Stimulated activated CD4-positive, alpha-beta T cell treated with anti-CD3 and anti-CD28 coated beads, TNF-alpha, amount 100 ng/mL, for 1 hour (primary cell): Measurements from ENCODE around the gene TMEFF2.
"Not testable (repeated sequence)": the region's sequence is repeated elsewhere in the genome, so short reads cannot be mapped to it uniquely, and the experiment has no call there.

Source experiments
- DNase-seq, 3 donors: peaks; one replicate each; pipeline ENCODE4 v3.0.0-alpha.2; 2020; ENCODE audit warnings: low read depth in 3 of 3, low spot score in 1 of 3

TMEFF2 gene

DNA sequence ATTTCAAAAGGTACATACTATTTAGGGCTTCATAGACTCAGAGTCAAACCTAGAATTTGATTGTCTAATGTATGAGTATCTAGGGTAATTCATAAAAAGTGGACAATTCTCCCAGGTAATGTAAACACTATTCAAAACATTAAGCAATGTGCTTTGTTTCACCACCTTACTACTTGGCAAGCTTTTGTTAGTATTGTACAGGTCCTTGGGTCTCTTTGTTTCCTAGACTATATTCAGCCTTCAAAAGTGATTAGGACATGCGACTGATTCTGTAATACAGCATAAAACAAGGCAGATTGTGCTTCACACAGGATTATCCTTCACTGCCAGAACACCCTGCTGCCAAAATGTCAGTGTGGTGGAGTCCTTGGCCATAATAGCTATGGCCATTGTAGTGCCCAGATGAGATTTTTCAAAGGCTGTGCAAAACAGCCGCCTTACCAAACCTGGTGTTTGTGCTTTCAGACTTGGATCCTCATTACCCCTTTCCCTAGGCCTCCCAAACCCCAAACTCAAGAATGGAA lies 257.8 kb downstream of the TMEFF2 start:
- no peak for DNase-seq

DNA sequence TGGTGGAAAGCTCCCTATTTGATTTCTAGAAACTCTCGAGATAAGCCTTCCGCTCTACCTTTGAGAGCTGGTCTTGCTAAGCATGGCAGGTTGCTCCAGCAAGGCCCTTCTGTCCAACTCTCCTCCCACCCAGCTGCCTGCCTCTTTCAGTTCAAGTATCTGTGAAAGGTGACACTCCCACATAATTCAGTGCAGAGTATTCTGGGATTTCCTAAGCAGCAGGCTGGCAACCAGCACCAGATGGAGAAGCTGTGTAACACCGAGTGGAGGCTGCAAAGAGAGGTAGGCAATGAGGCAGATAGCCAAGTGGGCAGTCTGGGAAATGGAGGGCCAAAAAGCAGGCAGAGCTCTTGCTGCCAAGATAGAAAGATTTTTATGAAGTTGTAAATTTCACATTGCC lies 259.5 kb downstream of the TMEFF2 start:
- no peak for DNase-seq

DNA sequence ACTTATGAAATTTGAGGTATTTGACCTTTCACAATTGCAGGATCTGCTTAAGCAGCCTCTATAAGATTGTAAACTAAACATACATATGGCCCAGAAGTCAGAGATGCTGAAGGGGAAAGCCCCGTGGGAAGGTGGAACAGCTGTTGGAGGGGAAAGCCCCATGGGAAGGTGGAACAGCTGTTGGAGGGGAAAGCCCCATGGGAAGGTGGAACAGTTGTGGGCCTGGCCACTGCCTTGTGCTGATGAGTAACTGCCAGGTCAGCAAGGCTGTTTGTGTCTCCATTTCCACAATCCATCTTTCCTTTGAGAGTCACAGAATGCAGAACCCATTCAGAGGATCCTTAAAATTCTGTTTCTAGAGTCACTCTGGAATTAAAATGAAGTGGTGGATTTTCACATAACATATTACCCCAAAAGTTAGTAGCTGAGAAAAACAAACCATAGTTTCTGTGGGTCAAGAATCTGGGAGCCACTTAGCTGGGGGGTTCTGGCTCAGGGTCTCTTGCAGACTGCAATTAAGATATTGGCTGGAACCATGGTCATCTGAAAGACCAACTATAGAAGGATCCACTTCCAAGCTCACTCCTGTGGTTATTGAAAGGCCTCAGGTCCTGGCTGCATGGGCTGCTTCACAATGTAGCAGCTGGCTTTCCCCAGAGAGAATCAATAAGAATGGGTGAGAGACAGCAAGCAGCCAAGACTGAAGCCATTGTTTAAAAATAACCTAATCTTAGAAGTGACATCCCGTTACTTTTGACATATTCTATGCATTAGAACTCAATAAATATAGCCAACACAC lies 261.2 kb downstream of the TMEFF2 start:
- DNase-seq, result no peak

DNA sequence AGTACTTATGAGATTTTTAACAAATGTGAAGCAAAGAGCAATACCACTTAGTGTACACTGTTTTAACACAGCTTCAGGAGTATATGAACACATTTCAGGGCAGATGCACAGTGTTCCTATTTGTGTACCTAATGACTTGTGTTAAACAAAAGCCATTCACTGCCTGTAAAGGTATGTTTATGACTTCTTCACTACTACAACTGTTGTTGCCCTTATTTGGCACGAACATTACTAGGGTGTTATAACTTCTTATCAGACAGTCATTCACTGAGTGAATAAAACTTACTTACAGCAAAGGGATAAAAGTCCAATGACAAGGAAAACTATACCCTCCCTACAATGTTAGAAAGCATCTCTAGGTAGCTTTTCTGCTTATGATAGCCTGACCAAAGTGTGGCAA lies 262.4 kb downstream of the TMEFF2 start:
- no peak for DNase-seq

DNA sequence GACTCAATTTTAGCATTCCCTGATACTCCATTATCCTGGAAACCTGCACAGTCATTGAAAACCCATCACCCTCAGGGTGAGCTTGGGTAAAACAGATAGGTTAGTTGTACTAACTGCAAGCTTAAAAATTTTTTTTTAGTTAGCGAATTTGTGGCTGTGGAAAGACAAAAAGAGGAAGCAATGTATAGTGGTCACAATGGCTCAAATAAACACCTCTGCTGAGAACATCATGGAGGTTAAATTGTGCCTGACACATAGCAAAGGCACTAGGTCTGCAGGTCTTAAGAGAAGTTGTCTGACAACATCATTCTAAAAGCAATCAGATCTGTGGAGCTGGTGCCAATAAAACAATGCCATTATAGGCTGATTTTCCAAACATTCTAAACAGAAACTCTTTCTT lies 263.4 kb downstream of the TMEFF2 start:
- DNase-seq, result no peak

DNA sequence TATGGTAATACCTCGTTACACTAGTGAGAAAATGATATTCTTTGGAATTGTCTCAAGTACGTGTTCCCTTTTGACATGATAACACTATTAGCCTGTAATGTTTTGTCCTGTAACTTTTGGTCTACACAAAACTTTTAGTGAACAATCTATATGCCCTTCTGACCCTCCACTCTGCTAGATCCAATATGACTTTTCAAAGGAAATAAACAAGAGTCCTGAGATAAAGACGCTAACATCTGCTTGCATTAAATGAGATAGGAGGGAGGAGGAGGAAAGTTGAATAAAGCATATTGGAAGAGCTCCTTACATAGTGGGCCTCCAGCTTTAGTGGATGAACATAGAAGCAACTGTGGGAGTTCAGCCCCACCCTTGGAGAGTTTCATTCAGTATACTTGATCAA lies 264.5 kb downstream of the TMEFF2 start:
- no peak for DNase-seq

DNA sequence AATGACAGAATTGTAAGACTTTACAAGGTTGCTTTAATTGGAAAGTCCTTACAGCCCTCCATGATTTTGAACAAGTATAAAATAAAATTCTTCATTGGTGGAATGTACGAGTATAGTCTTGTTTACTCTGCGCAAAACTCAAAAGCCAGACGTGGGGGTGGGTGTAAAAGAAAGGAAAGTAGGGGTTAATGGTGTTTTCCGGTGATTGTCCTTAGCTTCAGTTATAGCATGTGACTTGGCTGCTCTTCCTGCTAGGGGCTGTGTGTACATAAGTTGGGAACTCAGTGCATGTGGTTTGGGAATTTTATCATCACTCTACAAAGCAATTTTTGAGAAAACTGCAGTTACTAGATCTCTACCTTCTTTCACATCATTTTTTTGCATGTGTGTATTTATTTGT lies 265.4 kb downstream of the TMEFF2 start:
- no peak for DNase-seq

DNA sequence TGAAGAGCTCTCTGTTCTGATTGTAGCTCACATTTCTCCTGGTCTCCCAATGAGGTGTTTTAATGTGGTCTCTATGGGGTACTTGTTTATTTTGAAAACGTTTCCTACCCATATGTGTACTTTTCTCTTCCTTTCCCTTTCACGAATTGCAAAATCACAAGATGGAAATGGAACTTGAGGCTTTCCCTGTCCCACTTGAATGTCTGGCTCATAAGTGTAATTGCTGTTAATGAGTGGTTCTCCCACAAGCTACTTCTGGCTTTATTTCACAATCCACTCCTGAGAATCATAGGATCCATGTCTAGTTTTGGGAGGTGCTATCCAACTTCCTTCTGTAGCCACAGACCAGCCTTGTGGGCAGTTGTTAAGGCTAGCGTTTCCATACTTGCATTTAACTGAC lies 266.7 kb downstream of the TMEFF2 start:
- no peak for DNase-seq

DNA sequence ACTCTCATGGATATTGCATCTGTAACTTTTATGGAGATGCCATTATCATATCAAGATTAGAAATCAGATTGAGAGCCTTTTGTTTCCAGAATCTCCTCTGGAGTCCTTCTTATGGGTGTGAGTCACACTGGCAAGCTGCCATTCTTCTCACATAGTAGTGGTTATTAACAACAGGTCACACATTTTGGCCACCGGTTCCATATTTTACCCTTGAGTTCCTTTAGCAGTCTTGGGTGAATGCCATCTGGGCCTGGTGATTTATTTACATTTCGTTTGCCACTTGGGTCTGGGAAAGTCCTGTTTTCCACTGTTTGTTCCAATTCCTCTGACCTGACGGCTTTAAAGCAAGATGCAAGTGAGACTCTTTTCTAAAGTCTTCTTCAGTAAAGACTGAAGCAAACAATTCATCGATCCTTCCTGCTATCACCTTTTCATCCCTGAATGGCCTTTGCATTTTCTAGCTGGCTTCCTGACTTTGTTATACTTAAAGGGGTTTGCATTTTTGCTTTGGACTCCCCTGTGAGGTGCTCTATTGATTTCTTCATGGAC lies 267.3 kb downstream of the TMEFF2 start:
- no peak for DNase-seq

DNA sequence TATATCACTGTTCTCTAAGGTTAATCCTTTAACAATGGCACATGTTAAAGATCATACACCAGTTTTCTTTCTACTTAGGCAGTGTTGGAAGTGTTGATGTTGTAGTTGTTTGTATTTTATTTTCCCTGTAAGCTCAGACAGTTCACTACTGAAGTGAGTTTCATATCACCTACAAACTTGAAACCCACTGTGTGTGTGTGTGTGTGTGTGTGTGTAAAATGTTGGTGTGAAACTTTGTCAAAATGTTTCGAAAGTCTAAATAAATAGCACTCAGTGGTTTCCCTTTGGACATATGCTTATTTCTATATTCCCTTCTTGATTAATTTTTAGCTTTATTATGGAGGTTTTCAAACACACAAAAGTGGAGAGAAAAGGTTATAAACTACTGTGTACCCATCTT lies 268.1 kb downstream of the TMEFF2 start:
- no peak for DNase-seq

DNA sequence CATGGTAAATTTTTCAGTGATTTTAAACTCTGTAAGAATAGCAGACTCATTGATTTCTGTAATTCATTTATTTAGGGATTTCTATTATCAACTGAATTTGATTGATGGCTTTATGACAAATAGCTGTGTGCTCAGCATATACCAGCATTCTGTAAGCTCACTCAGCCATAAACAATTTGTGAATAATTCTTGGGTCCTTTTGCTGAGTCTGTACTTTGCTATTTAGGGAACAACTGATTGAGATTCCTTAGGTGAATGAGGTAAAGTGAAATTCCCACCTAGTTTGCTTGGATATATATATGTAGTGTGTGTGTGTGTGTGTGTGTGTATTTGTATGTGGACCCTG lies 271.1 kb downstream of the TMEFF2 start:
- DNase-seq, result no peak

DNA sequence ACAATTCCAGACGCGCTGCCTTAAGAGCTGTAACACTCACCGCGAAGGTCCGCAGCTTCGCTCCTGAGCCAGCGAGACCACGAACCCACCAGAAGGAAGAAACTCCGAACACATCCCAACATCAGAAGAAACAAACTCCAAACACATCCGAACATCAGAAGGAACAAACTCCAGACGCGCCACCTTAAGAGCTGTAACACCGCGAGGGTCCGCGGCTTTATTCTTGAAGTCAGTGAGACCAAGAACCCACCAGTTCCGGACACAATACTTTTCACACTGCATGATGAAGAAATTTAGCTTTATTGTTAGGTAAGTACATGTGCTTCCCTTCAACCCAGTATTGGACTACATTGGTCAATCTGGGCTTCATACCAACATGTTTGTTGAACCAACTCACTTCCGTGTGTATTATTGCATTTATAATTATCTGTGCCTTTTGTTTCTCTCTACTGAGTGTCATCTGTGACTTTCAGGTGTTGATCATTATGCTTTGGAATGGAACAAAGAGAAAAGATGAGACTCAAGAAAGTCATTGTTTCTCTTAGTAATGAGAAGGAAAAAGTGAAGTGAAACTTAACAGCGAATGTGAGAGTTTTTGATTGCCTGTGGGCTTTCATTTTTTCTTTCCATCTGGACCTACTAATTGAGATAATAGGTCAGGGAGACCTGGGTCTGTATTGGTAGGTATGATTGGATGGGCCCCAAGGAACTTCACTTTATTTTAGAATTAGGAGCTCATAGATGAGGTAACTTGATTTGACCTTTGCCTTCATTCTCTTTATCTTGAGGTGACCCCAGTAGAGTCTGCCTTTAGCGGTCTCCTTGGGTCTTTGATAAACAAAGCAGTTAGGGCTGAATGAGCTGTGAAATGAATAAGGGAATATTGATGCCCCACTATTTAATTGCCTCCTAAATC lies 271.7 kb downstream of the TMEFF2 start:
- DNase-seq, result no peak

DNA sequence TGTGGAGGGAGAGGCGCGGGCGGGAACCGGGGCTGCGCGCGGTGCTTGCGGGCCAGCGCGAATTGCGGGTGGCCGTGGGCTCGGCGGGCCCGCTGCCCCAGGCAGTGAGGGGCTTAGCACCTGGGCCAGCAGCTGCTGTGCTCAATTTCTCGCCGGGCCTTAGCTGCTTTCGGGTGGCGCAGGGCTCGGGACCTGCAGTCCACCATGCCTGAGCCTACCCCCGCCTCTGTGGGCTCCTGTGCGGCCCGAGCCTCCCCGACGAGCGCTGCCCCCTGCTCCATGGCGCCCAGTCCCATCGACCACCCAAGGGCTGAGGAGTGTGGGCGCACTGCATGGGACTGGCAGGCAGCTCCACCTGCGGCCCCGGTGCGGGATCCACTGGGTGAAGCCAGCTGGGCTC lies 273.1 kb downstream of the TMEFF2 start:
- DNase-seq, result not testable (repeated sequence)

DNA sequence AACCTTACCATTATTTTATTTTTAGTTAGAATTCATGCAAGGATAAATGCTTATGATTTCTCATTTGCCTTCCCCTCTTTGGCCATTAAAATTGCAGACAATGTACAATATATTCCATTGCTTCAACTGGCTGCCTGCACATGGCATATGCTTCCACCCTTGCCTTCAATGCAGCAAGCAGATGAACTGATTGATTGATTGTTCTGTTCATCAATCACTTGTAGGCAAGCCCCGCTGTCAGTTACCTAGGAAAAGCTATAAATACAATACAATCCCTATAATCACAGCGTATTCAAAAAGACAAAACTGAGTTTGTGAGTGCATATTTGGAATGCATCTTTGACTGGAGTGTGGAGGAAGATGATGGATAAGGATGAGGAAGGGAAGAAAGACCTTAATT lies 274.2 kb downstream of the TMEFF2 start:
- no peak for DNase-seq

DNA sequence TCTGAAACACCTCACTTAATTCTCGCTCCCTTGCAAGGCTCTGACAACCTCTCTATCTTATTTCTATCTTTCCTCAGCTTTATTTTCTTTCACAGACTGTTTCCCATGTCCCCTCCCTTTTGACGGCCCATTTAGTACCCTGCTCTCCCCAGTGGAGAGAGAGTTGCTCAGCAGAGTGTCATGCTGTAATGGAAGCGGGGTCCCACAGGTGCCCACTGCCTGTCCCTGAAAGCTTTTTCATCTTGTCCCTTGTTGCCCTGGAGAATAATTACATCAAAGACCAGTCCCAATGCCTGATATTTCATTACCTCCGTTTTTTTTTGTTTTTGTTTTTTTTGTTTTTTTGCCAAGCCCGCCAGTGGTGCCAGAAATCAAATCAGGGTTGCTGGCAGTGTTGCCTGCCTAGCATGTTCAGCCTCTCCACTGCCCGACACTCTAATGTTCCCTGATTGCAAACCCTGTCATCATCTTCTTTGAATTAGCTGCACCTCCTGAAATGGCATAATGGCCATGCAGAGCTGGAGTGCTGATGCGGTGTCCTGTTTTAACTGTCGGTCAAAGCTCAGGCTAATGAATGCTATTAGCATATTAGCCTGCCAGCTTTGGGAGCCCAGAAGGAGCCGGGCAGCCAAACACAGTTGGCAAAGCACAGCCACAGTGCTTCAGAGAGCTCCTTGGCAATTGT lies 276.6 kb downstream of the TMEFF2 start:
- DNase-seq, result no peak

DNA sequence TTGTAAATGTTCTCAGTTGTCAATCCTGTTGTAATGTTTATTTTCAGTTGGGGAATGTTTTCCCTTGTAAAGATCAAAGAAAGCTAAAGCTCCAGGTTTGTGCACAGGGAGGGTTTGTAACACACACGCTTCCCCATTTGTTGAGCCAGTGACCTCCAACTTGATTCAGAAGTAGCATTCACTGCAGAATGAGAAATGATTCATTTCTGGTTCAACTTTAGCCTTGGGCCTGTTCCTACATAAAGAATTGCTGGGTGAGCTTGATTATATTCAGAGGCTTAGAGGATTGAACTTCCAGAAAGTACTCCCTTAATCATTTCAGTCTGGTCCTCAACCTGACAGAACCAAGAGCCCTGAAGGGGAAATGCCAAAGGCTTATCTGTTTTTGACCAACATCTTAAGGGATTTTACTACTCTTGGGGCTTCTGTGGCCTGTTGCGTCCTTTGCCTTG lies 277.3 kb downstream of the TMEFF2 start:
- DNase-seq, result no peak

DNA sequence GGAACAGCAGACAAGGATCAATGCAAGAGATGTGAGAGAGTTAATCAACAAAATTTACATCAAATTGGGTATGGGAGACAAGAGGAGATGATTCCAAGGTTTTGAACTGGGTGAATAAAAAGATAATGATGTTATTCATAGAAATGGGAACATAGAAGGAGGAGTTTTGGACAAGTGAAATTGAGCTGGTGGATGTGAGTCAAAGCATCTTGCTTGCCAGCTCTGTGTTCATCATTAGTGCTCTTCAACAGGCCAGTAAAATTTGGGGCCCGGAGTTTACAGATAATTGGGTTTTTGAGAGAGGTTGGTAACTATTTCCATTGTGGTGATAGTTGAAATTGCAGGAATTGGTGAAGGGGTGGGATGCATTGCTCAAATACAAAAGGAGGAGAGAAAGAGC lies 277.9 kb downstream of the TMEFF2 start:
- no peak for DNase-seq

DNA sequence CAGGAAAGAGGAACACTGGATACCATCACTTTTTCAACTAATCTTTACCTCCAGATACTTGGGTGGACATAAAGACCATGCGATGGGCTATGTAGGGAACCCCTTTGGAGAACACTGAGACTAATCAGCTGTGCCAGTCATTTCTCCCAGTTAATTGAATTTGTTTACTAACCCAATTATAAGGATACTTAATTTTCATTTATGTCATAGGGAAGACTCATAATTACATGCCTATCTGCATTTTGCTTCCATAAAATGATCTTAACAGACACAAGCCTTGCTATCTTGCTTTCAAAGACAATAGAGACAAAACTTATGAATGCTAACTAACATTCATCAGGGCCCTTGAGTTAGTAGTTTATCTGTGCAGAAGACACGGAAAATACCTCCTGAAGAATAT lies 279.0 kb downstream of the TMEFF2 start:
- no peak for DNase-seq

DNA sequence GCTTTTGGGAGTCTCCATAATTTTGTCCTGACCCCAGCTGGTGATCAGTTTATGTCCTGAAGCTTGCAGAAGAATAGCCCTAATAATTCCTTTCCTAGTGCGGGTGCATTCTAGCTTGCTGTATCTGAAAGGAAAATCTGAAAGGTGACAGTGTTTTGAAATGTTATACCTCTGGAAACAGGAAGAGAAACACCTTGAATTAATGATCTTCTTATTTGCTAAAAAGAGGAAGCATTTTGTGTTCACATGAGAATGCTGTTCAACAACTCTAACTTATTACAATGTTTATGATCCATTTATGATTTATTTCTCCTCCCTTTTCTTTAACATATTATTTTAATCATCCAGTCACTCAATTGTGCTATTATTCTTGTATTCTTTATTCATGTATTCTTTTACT lies 280.9 kb downstream of the TMEFF2 start:
- DNase-seq, result no peak

DNA sequence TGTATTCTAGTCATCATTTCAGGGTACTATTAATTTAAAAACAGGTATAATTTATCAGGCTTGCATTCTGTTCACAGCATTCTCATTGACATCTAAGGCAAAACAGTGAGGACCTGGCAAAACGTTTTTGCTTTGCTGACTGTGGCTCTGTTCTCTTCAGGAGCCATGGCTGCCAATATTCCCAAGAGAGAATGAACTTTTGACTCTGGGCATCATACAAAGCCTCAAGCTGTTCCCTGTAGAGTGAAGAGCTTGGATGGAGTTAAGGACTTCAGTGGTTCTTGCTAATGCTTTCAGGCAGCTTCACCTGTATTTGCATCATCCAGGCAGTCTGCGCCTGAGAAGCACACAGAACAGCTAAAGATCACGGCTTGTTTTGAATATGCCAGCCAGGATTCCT lies 282.0 kb downstream of the TMEFF2 start:
- DNase-seq, result no peak

DNA sequence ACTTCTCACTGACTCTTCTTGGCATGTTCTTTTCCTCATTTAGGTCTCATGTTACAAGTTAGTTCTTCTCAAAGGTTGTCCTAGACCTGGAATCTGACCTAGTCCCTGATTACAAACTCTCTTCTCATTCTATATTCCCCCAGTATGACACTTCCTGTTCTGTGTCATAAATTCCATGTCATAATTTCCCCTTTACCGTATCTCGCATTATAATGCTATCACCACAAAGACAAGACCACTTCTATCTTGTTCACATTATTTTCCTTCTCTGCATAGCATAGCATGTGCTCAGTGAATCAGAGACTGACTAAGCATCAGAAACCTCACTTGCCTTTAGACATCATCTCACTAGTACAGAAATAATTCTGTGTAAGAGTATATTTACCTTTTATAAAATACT lies 284.2 kb downstream of the TMEFF2 start:
- DNase-seq, result no peak
